Left lobe of liver (tissue), 2 donors: ENCODE measurements around the gene CPSF7. TPM values are rescaled to one million over a fixed set of nuclear protein-coding genes. Genes with fewer than 3 reads are reported as not detected.
"Not testable (repeated sequence)": the region's sequence is repeated elsewhere in the genome, so short reads cannot be mapped to it uniquely, and the experiment has no call there.

Experiments used
- ATAC-seq: fragments of 200-7000 bp; cut with Tn5 transposase; one replicate; pipeline ENCODE4 v1.9.1; 2020; ENCODE audit warnings: mild to moderate bottlenecking, moderate library complexity
- DNase-seq: peaks from one replicate; pipeline ENCODE4 v3.0.0-alpha.2; 2020; ENCODE audit warnings: low spot score
- total RNA-seq: library from RNA; stranded (reverse); gene quantifications from one replicate; pipeline ENCODE4 v1.2.1, GENCODE V29; 2021
- donor health status: DM: no; HTN: no; CAD: no; lungs with moderate emphysema.
- donor health status: DM: no; HTN: yes; CAD: no.

Gene CPSF7
- total RNA-seq, 1 donor from 2014 or later: 34.0 TPM

DNA sequence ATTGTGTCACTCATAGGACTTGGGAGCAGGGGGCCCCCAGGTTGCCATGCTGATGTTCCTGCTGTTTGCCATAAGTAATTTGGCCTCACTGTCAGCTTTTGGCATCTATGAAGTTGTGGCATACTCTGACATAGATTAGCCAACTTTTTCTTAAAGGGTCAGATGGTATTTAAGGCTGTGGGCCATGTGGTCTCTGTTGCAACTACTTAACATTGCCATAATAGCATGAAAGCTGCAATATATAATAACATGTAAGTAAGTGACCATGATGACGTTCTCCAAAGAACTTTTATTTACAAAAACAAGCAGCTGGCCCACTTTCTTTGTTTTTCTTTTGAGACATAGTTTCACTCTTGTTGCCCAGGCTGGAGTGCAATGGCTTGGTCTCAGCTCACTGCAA lies 39.6 kb downstream of the CPSF7 start:
- ATAC-seq: no peak
- DNase-seq: no peak

DNA sequence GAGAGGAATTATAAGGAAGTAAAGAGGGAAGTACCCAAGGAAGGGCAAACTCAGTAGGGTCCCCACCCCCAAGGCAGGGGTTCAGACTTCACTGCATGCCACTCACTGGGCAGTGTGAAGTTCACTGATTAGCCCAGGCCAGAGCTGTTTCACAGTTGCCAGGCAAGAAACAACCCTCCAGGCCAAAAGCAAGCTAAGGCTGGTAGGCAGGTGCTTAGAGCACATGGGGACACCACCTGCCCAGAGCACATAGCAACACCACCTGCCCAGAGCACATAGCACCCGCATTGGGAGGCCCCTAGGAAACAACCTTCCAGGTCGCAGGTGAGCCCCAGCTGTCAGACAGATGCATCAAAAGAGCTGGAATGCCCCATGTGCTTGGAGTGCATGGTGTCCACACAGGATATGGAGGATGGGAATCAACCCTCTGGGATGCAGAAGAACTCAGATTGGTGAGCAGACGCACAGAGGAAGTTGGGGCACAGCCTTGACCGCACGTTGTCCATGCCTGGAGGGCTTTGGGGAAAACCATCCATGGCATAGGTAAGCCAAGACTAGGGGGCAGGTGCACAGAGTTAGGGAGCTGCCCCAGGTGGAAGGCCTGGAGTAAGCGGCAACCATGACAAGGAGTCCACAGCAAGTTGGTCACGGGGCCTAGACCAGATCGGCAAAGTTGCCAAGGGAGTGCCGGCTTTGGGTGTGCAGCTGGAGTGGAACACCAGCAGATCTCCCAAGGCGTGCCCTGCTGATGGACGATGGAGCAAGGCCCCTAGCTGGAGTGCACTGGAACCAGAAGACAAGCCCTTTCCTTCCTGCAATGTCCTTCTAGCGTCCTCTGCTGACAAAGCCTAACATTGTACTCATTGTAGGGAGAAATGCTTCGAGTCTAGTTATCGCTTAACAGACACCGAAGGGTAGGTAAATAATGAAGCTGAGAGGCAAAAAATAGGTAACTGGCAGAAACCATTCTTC lies 45.2 kb downstream of the CPSF7 start:
- peak; percentile 87 for ATAC-seq
- no peak for DNase-seq

DNA sequence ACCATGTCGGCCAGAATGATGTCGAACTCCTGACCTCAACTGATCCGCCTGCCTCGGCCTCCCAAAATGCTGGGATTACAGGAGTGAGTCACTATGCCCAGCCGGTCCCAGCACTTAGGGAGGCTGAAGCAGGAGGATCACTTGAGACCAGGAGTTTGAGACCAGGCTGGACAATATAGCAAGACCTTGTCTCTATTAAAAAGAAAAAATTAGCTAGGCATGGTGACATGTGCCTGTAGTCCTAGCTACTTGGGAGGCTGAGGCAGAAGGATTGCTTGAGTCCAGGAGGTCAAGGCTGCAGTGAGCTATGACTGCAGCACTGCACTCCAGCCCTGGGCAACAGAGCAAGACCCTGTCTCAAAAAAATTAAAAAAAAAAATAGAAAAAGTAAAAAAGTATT lies 45.9 kb downstream of the CPSF7 start:
- ATAC-seq, DNase-seq: not testable (repeated sequence)

DNA sequence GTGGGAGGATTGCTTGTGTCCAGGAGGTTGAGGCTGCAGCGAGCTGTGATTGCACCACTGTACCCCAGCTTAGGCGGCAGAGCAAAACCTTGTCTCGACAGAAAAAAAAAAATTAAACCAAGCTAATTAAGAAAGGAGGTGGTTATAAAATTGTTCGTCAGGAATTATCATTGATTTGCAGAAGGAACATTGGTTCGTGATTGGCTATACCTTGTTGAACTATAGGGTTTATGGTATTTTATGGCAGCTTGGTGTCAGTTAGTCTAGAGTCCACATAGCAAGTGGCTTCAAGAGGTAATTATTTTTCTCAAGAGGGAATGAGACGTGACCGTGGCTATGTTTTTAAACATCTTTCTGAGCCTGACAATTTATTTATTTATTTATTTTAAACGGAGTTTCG lies 48.9 kb downstream of the CPSF7 start:
- no peak for DNase-seq
- ATAC-seq: no peak

DNA sequence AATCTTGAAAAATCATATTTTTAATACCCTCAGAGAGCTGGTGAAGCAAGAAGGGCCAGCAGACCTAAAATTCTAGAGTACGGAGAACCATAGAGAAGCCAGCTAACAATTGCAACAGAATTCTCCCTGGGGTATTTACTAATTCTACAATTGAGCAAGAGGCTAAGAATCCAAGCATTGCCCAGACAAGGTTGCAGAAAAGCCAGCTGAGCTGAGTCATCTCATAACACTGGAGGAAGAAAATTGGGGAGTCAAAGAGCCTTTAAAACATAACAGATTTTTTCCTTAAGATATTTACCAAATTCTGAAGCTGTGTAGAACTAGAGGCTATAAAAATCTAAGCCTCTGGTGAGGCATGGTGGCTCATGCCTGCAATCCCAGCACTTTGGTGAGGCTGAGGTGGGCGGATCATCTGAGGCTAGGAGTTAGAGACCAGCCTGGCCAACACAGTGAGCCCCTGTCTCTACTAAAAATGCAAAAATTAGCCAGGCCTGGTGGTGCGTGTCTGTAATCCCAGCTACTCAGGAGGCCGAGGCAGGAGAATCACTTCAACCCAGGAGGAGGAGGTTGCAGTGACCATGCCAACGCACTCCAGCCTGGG lies 51.0 kb downstream of the CPSF7 start:
- DNase-seq: no peak
- peak; percentile 86 for ATAC-seq

DNA sequence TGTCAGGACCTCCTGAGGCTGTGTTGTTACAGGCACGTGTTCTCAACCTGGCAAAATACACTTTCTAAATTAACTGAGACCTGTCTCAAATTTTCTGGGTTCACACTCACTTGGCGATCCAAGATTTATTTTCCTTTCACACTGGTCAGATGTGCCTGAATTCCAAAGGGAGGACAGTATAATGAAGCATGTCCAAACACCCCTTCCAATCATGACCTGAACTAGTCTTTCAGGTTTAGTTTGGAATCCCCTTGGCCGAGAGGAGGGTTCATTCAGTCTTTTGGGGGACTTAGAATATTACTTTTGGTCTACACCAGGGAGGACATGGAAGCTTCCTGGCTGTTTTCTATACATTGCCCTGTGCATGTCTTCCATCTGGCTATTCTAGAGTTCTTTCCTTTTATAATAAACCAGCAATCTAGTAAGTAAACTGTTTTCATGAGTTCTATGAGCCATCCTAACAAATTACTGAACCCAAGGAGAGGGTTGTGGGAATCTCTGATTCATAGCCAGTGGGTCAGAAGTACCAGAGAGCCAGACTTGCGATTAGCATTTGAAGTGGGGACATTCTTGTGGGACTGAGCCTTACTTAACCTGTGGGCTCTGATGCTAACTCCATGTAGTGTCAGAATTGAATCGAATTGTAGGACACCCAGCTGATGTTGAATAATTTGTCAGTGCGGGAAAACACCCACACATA lies 52.2 kb downstream of the CPSF7 start:
- DNase-seq: no peak
- ATAC-seq: no peak

DNA sequence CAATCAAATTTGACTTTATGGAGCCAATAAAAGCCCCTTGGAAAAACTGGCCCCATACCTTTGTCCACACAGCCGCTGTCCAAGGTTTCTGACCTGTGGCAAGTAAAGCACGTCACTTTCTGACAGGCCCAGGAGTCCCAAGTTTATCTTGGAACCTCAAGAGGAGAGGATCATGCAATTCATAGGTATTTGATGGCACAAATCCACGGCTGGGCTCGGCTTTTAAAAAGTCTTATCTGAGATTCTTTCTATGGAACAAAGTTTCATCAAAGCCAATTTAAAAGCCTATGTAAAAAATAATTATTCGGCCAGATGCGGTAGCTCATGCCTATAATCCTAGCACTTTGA lies 54.0 kb downstream of the CPSF7 start:
- peak; percentile 83 for ATAC-seq

DNA sequence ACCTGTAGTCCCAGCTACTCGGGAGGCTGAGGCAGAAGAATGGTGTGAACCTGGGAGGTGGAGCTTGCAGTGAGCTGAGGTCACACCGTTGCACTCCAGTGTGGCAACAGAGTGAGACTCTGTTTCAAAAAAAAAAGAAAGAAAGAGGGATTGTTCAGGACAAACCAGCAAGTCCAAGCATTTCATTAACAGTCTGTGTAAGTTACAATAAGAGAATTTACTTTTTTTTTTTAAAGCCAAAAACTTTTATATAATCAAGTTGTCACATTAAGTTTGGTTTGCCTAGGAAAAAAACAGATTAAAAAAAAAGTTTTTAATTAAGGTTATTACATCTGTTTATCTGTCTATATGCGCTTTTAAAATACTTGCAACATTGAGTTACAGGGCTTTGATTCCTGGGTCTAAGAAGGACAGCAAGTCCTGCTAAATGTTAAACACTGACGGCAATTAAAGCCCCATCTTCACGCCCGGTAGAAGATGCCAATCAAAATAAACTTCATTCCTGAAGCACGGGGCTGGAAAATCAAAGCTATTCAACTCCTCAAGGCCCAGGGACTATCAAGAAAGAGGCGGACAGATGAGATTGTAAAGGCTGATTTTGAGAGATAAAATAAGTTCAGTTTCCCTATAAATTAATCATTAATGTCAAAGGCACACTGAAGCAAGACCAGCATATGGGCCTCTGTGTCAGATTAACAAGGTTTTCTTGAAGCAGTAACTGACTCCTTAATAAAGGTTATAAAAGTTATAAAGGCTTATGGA lies 56.9 kb downstream of the CPSF7 start:
- ATAC-seq (no peak), DNase-seq (no peak)

More for the DNA sequence above, 54.0 kb downstream of the CPSF7 start:
- peak; percentile 81 for DNase-seq

DNA sequence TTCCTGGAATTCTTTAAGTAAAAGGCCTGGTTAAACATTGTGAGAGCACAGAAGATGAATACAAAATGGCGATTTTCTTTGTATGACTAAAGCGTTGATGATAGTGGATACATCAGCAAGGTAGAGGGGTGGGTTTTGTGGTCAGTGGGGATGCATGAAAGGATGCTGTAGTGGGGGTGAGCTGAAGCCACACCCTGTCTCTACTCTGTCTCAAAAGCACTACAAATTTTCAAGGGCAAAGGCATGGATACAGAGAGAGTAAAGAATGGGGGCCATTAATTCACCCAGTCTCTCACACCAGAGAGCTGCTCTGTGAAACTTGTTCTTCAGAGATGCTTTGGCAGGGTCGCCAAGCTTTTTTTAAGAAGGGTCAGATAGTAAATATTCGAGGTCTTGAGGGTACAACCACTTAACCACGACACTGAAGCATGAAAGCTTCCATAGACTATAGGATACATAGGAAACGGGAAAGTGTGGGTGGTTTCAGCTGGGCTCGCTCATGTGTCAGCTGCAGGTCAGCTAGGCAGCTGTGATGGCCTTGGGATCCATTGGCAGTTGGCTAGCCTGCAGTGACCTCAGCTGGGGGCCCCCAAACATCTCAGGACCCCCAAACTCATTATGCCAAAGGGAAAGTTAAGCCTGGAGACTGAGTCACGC lies 59.3 kb downstream of the CPSF7 start:
- DNase-seq (no peak), ATAC-seq (no peak)

DNA sequence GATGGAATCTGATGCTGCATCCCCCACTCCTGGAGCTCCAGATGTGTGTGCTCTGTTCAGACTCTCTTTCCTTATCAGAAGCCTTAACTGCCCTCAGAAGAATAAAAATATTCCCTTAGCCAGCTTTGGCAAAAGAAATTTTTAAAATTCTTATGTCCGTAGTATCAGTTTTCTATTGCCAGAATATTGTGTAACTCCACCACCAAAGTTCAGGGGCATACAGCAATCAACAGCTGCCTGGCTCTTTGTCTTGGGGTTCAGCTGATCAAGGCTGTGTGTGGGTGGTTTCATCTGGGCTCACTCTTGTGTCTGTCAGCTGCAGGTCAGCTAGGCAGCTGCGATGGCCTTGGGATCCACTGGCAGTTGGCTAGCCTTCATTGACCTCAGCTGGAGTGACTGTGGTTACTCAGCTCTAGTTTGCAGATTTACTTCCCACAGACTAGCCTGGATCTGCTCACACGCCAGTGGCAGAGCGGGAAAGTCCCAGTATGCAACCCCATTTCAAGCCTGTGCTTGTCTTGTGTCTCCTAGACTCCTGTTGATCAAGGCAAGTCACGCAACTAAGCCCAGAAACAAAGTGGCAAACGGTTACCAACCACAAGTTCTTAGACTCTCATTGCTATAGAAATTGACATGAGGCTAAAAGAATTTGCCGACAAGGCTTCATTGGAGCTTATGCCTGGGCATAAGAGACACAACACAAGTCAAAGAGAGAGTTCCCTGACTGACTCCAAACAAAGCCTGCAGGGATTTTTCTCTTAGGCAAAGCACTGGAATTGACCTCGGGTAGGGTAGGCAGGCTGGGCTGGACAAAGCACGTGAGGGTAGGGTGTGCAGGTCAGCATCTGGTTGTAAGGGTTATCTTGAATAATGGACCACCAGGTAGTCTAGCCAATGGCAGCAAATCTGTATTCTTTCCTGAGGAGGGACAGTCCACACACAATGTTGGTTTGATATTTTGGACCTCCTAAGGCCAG lies 60.1 kb downstream of the CPSF7 start:
- ATAC-seq (peak; percentile 96), DNase-seq (peak; percentile 92)

DNA sequence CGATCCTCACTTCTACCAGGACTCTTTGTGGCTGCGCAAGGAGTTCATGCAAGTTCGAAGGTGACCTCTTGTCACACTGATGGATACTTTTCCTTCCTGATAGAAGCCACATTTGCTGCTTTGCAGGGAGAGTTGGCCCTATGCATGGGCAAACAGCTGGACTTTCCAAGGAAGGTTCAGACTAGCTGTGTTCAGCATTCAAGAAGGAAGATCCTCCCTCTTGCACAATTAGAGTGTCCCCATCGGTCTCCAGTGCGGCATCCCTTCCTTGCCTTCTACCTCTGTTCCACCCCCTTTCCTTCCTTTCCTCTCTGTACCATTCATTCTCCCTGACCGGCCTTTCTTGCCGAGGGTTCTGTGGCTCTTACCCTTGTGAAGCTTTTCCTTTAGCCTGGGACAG lies 61.1 kb downstream of the CPSF7 start:
- ATAC-seq (no peak), DNase-seq (no peak)

DNA sequence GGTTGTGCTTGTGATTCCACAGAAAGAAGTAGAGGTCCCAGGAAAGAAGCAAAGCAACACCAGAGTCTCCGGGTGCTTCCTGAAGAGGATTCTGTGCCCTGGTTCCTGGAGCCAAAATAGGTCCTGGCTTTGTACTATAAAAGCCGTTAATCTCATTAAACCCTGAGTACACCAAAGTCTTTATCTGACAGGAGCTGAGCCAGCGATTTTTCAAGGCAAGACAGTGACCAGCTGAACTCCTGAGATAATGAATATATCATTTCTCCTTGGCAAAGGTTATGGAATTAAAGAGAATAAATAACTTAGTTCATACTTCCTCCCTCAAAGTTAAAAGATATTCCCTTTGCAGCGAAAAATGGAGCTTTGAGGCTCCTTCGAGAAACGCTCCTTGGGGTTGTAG lies 62.4 kb downstream of the CPSF7 start:
- DNase-seq: no peak
- no peak for ATAC-seq

DNA sequence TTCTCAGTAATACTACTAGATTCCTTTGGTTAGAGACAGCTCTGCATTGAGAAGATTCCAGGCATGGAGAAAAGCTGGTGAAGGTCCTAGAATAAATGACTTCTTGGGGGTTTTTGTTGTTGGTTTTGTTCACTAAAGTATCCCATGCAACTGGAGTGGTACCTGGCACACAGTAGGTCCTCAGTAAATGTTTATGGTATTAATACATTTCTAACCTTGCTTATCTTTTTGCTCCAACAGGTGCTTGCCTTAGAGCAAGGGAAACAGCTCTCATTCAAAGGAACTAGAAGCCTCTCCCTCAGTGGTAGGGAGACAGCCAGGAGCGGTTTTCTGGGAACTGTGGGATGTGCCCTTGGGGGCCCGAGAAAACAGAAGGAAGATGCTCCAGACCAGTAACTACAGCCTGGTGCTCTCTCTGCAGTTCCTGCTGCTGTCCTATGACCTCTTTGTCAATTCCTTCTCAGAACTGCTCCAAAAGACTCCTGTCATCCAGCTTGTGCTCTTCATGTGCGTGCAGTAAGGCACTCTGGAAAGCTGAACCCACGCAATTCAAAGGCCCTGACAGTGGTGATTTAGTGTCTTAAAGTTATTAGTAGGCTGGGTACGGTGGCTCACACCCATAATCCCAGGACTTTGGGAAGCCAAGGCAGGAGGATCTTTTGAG lies 65.6 kb downstream of the CPSF7 start:
- no peak for ATAC-seq
- no peak for DNase-seq

DNA sequence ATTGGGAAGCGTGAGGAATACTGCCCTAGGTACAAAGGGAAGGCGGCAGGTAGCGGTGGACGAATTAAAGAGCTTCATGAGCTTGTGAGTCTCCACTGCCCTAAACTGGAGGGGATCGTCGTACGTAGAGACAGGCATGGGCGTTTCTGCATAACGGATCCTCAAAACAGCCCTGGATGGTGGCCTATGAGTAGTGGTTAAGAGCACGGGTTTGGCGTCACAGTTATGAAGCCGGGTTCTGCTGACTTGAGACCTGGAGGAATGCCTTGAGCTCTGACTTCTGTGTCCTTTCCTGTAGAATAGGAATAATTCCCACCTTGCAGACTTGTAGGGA lies 67.3 kb downstream of the CPSF7 start:
- DNase-seq (no peak), ATAC-seq (peak; percentile 16)

DNA sequence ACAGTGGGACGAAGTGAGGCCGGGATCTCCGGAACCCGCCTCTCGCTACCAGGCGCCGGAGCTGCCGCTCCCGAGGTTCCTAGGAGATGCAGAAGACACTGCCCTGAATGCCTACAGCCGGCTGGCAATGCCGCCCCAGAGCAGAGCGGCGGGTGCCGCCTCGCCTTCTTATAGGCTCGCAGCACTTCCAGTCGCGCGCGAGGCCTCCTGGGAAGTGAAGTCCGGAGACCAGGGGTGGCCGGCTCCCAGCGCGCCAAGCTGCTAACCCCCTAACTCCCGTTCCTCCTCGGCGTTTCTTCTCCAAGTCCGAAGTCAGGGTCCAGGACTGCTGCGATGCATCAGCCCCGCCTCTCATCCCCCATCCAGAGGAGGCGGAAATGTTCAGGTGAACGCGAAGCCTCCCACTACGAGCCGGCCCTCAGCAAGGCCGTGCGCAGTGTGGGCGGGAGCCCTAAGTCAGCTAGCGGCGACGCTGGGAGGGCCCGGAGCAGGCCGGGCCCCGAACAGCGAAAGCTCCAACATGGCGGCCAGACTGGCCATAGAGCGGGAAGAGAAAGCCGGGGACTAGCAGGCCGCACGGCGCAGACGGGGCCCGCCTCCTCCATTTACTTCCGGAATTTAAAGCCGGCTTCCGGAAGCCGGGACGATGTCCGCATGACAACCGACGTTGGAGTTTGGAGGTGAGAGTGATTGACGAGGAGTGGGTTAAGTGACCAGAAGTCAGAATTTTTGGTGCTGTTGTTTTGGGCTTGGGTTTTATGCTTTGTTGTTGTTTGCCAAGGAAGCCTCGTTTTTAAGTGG lies 67.8 kb downstream of the CPSF7 start, which contains the start of the genes CYB561A3 and TMEM138:
Gene CYB561A3 (minus strand): TSS at position 142 of the 801 bp plus-strand sequence. CDS start 5,169 bp downstream, outside the sequence.
Gene TMEM138 (plus strand): TSS at position 634 of the 801 bp plus-strand sequence. CDS start 2,017 bp downstream, outside the sequence.
- ATAC-seq: peak; percentile 92

DNA sequence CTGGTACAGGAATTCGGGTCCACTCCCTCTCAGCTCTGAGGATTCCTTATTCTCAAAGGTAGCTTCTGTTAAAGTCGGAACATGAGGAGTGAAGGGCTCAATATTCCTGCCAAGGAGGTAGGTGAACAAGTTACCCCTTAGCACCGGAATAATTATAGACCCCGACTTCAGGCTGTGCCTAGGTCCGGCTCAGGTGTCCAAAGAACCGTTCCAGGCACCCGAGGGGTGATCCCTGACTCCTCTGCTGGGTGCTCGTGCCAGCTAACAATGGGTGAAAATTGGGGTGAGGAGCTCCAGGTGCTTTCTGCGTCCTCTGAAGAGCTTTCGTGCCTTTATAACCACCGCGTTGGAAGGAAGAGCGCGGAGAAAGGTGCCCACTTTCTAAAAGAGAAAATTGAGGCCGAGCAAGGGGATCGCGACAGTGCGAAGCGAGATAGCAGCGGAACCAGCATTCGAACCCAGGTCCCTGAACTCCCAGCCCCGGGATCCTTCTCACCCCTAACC lies 68.5 kb downstream of the CPSF7 start:
- no peak for ATAC-seq
- DNase-seq: no peak

More for the DNA sequence above, 67.8 kb downstream of the CPSF7 start, which contains the start of the genes CYB561A3 and TMEM138:
- DNase-seq: peak; percentile 93

DNA sequence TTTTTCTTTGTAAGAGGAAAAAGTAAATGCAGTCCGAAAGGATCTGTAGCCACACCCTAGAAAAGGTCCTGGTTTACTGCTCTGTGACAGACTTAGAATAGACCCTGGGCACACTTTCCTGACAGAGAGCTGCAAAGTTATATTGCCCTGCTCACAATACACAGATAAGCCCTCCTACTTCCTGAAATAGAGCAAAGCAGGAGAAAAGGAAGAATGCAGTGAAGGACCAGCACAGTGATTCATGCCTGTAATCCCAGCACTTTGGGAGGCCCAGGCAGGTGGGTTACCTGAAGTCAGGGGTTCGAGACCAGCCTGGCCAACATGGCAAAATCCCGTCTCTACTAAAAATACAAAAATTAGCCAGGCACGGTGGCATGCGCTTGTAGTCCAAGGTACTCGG lies 70.3 kb downstream of the CPSF7 start:
- no peak for DNase-seq

More for the DNA sequence above, 70.3 kb downstream of the CPSF7 start:
- no peak for ATAC-seq
